Stimulated activated CD8-positive, alpha-beta memory T cell treated with anti-CD3 and anti-CD28 coated beads, Interleukin-7, amount 100 ng/mL, for 4 hours (primary cell): ENCODE data around the gene ZNF750.
A peak's percentile ranks its signal among the peaks of the same experiment; 100 is the strongest.
"Not testable (repeated sequence)": the region's sequence is repeated elsewhere in the genome, so short reads cannot be mapped to it uniquely, and the experiment has no call there.

ENCODE experiments used
- DNase-seq, 2 donors: peaks; one replicate each; pipeline ENCODE4 v3.0.0-alpha.2; 2020; ENCODE audit warnings: low read depth in 2 of 2

The ZNF750 gene

GRCh38 chr17:82793974-82794630 lies 45.7 kb downstream of the ZNF750 start:
- DNase-seq = no peak

GRCh38 chr17:82791532-82791931 lies 48.3 kb downstream of the ZNF750 start:
- no peak for DNase-seq

GRCh38 chr17:82790391-82790790 lies 49.4 kb downstream of the ZNF750 start:
- DNase-seq = no peak

- DNase-seq = no peak
These were observed 50.0 kb downstream of the ZNF750 start for GRCh38 chr17:82789806-82790205.

- no peak for DNase-seq
These were observed 50.7 kb downstream of the ZNF750 start for GRCh38 chr17:82789051-82789592.

- DNase-seq = no peak
These were observed 51.4 kb downstream of the ZNF750 start for GRCh38 chr17:82788206-82789001.

DNA sequence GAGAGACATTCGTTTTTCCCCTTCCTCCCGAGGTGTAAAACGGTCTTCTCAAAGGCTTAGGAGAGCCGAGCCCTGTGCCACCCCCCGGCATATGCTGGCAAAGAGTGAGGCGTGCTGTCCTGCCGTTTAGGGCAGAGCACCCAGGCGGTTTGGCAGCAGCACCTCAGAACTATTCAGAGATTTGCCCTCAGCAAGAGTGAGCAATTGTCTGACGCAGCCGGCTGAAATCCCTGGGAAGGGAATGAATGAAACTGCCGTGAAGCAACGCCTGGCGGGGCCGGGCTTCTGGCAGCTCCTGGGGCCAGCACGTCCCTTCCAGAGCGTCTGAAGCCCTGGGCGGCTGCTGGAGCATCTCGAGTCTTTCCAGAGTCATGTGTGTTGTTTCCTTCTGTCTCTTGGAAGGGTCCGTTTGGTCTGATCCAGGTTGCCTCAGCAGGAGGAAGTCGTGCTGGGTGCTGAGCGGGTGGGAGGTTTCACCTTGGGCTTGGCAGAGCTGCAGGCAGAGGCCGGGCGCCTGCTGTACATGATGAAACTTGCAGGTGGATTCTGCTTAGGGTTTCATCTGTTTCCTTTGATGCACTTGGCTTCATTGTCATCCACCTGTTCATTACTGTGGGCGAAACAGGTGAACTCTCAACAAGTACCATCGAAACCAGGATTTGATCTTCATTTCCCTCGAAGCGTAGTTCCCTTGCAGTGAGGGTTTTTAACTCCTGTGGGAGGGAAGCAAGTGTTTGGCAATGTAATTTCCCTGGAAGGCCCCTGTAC lies 52.6 kb downstream of the ZNF750 start:
- no peak for DNase-seq

- DNase-seq = no peak
These were observed 53.4 kb downstream of the ZNF750 start for GRCh38 chr17:82786427-82786826.

DNA sequence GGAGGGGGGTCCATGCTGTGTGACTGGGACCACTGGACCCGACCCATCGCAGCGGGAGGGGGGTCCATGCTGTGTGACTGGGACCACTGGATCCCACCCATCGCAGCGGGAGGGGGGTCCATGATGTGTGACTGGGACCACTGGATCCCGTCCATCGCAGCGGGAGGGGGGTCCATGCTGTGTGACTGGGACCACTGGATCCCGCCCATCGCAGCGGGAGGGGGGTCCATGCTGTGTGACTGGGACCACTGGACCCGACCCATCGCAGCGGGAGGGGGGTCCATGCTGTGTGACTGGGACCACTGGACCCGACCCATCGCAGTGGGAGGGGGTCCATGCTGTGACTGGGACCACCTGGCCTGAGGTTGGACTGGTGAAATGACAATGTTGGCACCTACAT lies 54.2 kb downstream of the ZNF750 start:
- not testable (repeated sequence) for DNase-seq

DNA sequence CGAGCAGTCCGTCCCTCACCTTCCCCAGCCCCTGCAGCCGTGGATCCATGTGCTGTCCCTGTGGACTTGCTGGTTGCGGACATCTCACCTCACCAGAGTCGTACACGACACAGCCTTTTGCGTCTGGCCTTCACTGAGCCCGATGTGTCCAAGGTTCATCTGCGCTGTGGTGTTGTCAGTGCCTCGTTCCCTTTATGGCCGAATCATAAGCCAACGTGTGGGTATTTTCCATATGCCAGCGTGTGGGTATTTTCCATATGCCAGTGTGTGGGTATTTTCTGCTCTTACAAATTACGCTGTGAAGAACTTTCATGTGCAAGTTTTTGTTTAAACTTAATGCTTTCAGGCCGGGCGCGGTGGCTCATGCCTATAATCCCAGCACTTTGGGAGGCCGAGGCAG lies 56.3 kb downstream of the ZNF750 start:
- no peak for DNase-seq

GRCh38 chr17:82782657-82783207 lies 57.1 kb downstream of the ZNF750 start:
- no peak for DNase-seq

DNA sequence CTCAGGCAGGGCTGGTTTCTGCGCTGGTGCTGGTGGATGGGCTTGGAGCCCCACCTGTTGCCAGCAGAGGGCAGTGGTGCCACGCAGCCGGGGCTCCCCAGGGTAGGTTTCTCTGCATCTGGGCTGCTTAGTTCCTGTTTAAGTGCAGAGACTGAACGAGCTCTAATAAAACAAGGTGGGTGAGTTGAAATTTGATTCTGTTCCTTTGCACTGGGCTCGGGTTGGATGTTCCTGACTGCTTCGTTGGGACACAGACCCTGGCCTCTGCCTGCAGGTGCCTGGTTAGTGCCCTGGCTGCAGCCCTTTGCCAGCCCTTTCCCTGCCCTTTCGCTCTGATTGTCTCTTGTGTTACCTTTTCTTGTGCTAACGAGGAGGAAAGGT lies 57.9 kb downstream of the ZNF750 start:
- DNase-seq = peak; percentile 65 to 67

DNA sequence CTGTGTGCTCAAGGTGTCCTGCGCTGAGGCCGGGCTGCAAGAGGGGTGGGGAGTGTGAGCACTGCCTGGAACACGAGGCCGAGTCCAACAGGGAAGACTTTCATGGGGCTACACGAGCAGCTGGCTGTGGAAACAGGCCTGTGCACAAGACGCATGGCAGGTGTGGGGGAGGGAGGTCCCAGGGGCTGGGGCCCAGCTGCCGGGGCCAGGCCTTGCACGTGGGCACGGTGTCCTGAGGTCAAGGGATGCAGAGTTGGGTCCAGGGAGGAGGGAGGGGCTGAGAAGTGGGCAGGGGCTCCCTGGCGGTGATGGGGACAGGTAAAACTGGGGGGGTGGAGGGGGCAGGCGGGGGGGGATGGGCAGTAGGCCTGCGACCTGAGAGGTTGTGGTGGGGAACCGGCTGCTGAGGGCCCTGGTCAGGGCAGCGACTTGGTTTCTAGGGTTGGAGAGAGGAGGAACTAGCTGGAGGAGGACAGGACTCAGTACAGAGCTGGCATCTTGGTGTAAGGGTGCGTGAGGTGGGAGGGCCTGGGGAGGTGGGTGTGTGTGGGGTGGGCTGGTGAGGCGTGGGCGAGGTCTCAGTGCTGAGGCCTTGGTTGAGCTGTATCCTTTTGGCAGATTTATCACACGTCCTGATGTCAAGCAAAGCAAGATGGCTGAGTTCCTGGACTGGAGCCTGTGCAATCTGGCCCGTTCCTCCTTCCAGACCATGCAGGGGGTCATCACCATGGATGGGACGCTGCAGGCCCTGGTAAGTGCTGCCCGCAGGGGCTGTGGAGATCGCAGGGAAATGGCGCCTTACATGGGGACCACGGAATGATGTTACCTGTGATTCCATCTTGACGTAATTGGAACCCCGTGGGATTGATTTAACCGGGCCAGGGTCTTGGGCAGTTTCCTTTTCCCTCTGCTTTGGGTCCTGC lies 58.6 kb downstream of the ZNF750 start:
- DNase-seq = no peak

DNA sequence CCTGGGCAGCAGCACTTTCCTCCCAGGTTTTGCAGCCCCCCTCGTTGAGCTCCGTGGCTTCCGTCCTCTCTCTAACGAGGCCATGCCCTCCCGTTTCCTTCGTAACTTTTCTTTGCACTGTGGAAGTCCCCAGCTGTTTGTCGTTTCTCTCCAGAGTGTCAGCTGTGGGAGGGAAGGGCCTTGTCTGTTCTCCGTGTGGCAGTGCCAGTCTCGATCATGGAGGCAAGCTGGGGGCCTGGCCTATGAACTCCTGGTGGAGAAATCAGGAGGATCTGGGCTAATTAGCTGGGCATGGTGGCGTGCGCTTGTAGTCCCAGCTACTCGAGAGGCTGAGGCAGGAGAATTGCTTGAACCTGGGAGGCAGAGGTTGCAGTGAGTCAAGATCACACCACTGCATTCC lies 59.6 kb downstream of the ZNF750 start:
- no peak for DNase-seq

DNA sequence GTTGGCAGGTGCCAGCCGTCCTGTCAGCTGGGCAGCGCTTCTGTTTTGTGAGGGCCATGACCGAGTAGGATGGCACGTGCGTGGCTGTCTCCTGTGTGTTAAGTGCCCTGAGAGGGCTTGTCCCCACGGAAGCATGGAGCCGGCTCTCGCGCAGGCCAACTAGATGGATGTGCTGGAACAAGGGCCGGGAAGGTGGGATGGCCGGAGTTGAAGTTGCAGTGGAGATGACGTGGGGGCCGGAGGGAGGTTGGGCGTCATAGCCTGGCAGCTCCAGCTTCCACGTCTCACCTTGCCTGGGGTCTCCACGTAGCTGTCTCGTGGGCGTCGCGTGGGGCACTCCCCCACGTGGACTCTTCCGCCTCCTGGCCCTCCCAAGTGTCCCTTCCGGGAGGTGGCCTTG lies 60.3 kb downstream of the ZNF750 start:
- DNase-seq = no peak
